ENCODE data around the gene KCNJ12. TPM values are rescaled to one million over a fixed set of nuclear protein-coding genes. Genes with fewer than 3 reads are reported as not detected.
"Not testable (repeated sequence)": the region's sequence is repeated elsewhere in the genome, so short reads cannot be mapped to it uniquely, and the experiment has no call there.

KCNJ12 gene
- total RNA-seq, 4 donors from 2014 or later: 0.51 to 11.8 (median 5.3) TPM

DNA sequence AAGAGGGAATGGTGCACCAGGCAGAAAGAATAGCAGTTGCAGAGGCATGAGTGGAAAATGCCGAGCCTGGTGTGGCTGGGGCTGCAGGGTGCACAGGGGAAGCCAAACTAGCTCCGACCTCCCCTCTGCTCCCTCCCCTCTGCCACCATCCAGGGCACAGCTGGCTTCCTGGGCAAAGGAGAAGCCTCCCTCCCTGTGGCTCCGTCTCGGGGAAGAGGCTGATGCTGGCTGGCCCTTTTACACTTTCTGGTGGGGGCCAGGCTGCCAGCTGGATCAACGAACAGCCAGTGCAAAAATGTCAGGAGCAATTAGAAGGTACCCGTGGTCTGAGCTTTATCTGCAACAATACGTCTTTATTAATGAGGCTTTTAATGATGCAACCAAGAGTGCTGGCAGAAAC, 37.1 kb upstream of the KCNJ12 start:
- intact Hi-C loops (cut with DNase I; ENCODE audit: low total_unique reads): no loop called here
- TF ChIP-seq, protein P1, sequence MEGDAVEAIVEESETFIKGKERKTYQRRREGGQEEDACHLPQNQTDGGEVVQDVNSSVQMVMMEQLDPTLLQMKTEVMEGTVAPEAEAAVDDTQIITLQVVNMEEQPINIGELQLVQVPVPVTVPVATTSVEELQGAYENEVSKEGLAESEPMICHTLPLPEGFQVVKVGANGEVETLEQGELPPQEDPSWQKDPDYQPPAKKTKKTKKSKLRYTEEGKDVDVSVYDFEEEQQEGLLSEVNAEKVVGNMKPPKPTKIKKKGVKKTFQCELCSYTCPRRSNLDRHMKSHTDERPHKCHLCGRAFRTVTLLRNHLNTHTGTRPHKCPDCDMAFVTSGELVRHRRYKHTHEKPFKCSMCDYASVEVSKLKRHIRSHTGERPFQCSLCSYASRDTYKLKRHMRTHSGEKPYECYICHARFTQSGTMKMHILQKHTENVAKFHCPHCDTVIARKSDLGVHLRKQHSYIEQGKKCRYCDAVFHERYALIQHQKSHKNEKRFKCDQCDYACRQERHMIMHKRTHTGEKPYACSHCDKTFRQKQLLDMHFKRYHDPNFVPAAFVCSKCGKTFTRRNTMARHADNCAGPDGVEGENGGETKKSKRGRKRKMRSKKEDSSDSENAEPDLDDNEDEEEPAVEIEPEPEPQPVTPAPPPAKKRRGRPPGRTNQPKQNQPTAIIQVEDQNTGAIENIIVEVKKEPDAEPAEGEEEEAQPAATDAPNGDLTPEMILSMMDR (IDR thresholded peaks at IDR 0.05): no peak
- no peak for TF ChIP-seq POLR2A (IDR thresholded peaks at IDR 0.05)
- Histone ChIP-seq H3K4me1 (no peaks in the 10 kb centered on the region), H3K27ac (no peak overlapping the region), H3K9me3 (no peaks in the 10 kb centered on the region), H3K4me3 (no peak overlapping the region), H3K27me3 (no peaks in the 10 kb centered on the region), H3K36me3 (no peaks in the 10 kb centered on the region)
- DNase-seq: peak in 1 of 2 donors; percentile 9

- H3K4me1 ChIP-seq; H3K36me3 ChIP-seq; H3K27me3 ChIP-seq; H3K27ac ChIP-seq; intact Hi-C loops (cut with DNase I; ENCODE audit: low total_unique reads); H3K9me3 ChIP-seq; H3K4me3 ChIP-seq: not testable (repeated sequence)
- peak in 1 of 2 donors; percentile 1 for DNase-seq
Observed at GRCh38 chr17:21339571-21339970, 36.6 kb upstream of the KCNJ12 start.

DNA sequence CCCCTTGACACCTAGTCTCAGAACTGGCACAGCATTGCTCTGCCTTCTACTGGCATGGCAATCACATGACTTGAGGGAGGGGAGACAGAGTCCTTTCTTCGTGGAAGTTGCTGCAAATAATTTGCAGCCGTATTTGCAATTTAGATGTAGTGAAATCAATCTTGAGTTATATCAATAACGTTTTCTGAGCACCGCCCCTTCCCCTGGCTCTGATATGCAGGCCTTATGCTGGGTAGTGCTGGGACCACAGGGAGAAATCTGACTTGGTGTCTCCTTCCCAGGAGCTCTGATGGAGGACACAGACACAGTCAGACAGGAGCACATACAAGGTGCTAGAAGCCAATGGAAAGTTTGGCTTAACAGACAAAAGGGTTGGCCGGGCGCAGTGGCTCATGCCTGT, 35.8 kb upstream of the KCNJ12 start:
- H3K36me3 ChIP-seq; H3K4me1 ChIP-seq; H3K27ac ChIP-seq; H3K9me3 ChIP-seq; intact Hi-C loops (cut with DNase I; ENCODE audit: low total_unique reads); H3K27me3 ChIP-seq; H3K4me3 ChIP-seq: not testable (repeated sequence)
- peak in 1 of 2 donors; percentile 4 for DNase-seq

GRCh38 chr17:21341279-21341678, 34.9 kb upstream of the KCNJ12 start:
- H3K27ac ChIP-seq; intact Hi-C loops (cut with DNase I; ENCODE audit: low total_unique reads); DNase-seq; H3K36me3 ChIP-seq; H3K4me3 ChIP-seq; H3K27me3 ChIP-seq; H3K9me3 ChIP-seq; H3K4me1 ChIP-seq: not testable (repeated sequence)

GRCh38 chr17:21341925-21342540, 34.1 kb upstream of the KCNJ12 start:
- H3K4me3 ChIP-seq; H3K9me3 ChIP-seq; H3K4me1 ChIP-seq; H3K36me3 ChIP-seq; H3K27ac ChIP-seq; H3K27me3 ChIP-seq; DNase-seq; intact Hi-C loops (cut with DNase I; ENCODE audit: low total_unique reads): not testable (repeated sequence)

- H3K9me3 ChIP-seq; H3K36me3 ChIP-seq; H3K27ac ChIP-seq; H3K4me1 ChIP-seq; intact Hi-C loops (cut with DNase I; ENCODE audit: low total_unique reads); H3K27me3 ChIP-seq; H3K4me3 ChIP-seq: not testable (repeated sequence)
- DNase-seq: peak in 1 of 2 donors; percentile 11
Observed at GRCh38 chr17:21343061-21343949, 32.9 kb upstream of the KCNJ12 start.

- DNase-seq; H3K27me3 ChIP-seq; H3K4me1 ChIP-seq; intact Hi-C loops (cut with DNase I; ENCODE audit: low total_unique reads); H3K27ac ChIP-seq; H3K9me3 ChIP-seq; H3K4me3 ChIP-seq; H3K36me3 ChIP-seq: not testable (repeated sequence)
Observed at GRCh38 chr17:21344801-21345200, 31.4 kb upstream of the KCNJ12 start.

DNA sequence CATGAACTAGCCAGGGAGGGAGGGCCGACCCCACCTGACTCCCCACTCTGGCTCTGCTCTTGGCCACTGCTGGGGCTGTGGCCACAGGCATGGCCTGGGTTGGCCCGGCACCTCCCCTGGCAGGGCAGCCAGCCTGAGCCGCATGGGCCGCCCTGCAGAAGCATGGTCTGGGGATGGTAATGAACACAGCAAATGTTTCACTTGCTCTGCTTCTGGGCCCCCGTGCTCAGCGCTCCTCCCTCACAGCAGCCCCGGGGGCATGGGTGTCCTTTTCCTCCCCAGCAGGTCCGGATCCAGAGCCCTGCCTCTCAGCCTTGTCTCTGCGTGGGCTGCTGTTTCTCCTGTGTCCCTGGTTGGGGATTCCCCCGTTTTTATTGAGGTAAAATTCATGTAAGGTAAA, 30.9 kb upstream of the KCNJ12 start:
- H3K9me3 ChIP-seq: no peaks in the 10 kb centered on the region
- no peaks in the 10 kb centered on the region for H3K27me3 ChIP-seq
- DNase-seq: peak in 1 of 2 donors; percentile 9
- H3K4me3 ChIP-seq: no peak overlapping the region
- no peaks in the 10 kb centered on the region for H3K4me1 ChIP-seq
- intact Hi-C loops (cut with DNase I; ENCODE audit: low total_unique reads): no loop called here
- H3K27ac ChIP-seq: no peak overlapping the region
- H3K36me3 ChIP-seq: no peaks in the 10 kb centered on the region
- no peak for TF ChIP-seq POLR2A (IDR thresholded peaks at IDR 0.05)
- TF ChIP-seq, protein P1 (IDR thresholded peaks at IDR 0.05): no peak

- H3K27me3 ChIP-seq; H3K4me1 ChIP-seq; H3K36me3 ChIP-seq; H3K4me3 ChIP-seq; intact Hi-C loops (cut with DNase I; ENCODE audit: low total_unique reads); H3K9me3 ChIP-seq; H3K27ac ChIP-seq; DNase-seq: not testable (repeated sequence)
Observed at GRCh38 chr17:21346107-21346506, 30.1 kb upstream of the KCNJ12 start.

GRCh38 chr17:21346651-21347250, 29.4 kb upstream of the KCNJ12 start:
- H3K27me3 ChIP-seq; H3K27ac ChIP-seq; DNase-seq; H3K4me1 ChIP-seq; intact Hi-C loops (cut with DNase I; ENCODE audit: low total_unique reads); H3K9me3 ChIP-seq; H3K36me3 ChIP-seq; H3K4me3 ChIP-seq: not testable (repeated sequence)

GRCh38 chr17:21347660-21348059, 28.5 kb upstream of the KCNJ12 start:
- H3K4me3 ChIP-seq; DNase-seq; intact Hi-C loops (cut with DNase I; ENCODE audit: low total_unique reads); H3K9me3 ChIP-seq; H3K36me3 ChIP-seq; H3K27ac ChIP-seq; H3K27me3 ChIP-seq; H3K4me1 ChIP-seq: not testable (repeated sequence)
